Lung (tissue), 12 donors: ENCODE results near the gene PPFIA2. TPM values are rescaled to one million over a fixed set of nuclear protein-coding genes. Genes with fewer than 3 reads are reported as not detected.
A peak's percentile ranks its signal among the peaks of the same experiment; 100 is the strongest.

ENCODE experiments used
- ATAC-seq: fragments of 200-7000 bp; cut with Tn5 transposase; one replicate; pipeline ENCODE4 v1.9.1; 2020; ENCODE audit warnings: moderate number of reproducible peaks; ENCODE audit not compliant: insufficient read depth, low FRiP score
- DNase-seq, 3 donors: peaks; one replicate each; pipeline ENCODE4 v3.0.0-alpha.2; 2013 to 2017
- H3K27ac ChIP-seq, 2 donors: one replicate each; pipeline ENCODE4 v1.5.1; 2013; ENCODE audit warnings: mild to moderate bottlenecking in 2 of 2, moderate library complexity in 2 of 2, control low read depth in 1 of 2, inconsistent platforms in 1 of 2, low read depth in 1 of 2, low read length in 1 of 2
- H3K27me3 ChIP-seq, 3 donors: one replicate each; pipeline ENCODE4 v1.5.1; 2013; ENCODE audit warnings: low read length in 2 of 3; ENCODE audit not compliant: control insufficient read depth in 3 of 3, insufficient read depth in 3 of 3
- H3K36me3 ChIP-seq, 4 donors: one replicate each; pipeline ENCODE4 v1.5.1; 2013; ENCODE audit warnings: low read length in 4 of 4, mild to moderate bottlenecking in 1 of 4, moderate library complexity in 1 of 4; ENCODE audit not compliant: control insufficient read depth in 4 of 4, insufficient read depth in 4 of 4
- H3K4me1 ChIP-seq, 5 donors: one replicate each; pipeline ENCODE4 v1.5.1; 2013; ENCODE audit warnings: low read length in 5 of 5, mild to moderate bottlenecking in 2 of 5, moderate library complexity in 1 of 5; ENCODE audit not compliant: control insufficient read depth in 5 of 5, insufficient read depth in 5 of 5
- H3K4me3 ChIP-seq: one replicate; pipeline ENCODE4 v1.5.1; 2013; ENCODE audit warnings: mild to moderate bottlenecking, control low read depth, moderate library complexity
- H3K9ac ChIP-seq, 2 donors: one replicate each; pipeline ENCODE4 v1.5.1; 2013; ENCODE audit warnings: low read length in 2 of 2, control low read depth in 1 of 2; ENCODE audit not compliant: insufficient read depth in 1 of 2
- H3K9me3 ChIP-seq, 4 donors: one replicate each; pipeline ENCODE4 v1.5.1; 2013; ENCODE audit warnings: low read length in 3 of 4, mild to moderate bottlenecking in 1 of 4, moderate library complexity in 1 of 4; ENCODE audit not compliant: control insufficient read depth in 4 of 4, insufficient read depth in 3 of 4
- WGBS, 2 donors: extraction: QIAGEN DNeasy Blood & Tissue Kit; methylation state at CpG; one replicate each; pipeline ENCODE4 v1.1.7; 2013; 5-methylcytosine and 5-hydroxymethylcytosine counted together
- polyA plus RNA-seq, 2 donors: library from polyadenylated mRNA; stranded (reverse); fragments of 200-250 nt; gene quantifications; one replicate each; pipeline ENCODE4 v1.2.1, GENCODE V29; 2013
- total RNA-seq, 2 donors: library from RNA; depleted of rRNA in 1 of 2; stranded (reverse); fragments of >200 nt in 1 of 2; gene quantifications; one replicate each; pipeline ENCODE4 v1.2.1, GENCODE V29; 2014 to 2021
- TF ChIP-seq, protein P1 (sequence below): IDR thresholded peaks from 2 replicates; pipeline ENCODE4 v1.5.1; 2012; ENCODE audit warnings: mild to moderate bottlenecking; ENCODE audit errors: control extremely low read depth, extremely low read depth
- donor health status: control.
- donor health status: control.
- donor health status: Bipolar disorder and iron deficiency.
- donor health status: healthy.
- donor health status: DM: yes; HTN: yes; CAD: no.

The PPFIA2 gene
- total and polyA plus RNA-seq, 4 donors = 0.09 to 2.3 (median 0.89) TPM

DNA sequence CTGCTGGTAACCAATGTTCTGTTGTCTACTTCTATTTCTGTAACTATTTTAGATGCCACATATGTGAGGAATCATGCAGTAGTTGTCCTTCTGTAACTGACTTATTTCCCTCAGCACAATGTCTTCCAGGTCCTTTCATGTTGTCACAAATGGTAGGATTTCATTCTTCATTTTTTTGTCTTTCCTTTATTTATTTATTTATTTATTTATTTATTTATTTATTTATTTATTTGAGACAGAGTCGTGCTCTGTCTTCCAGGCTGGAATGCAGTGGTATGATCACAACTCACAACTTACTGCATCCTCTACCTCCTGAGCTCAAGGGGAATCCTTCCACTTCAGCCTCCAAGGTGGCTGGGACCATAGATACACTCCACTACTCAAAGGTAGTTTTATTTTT, 288.2 kb downstream of the PPFIA2 start:
- H3K27ac ChIP-seq = no peak overlapping the region
- no peaks in the 10 kb centered on the region for H3K36me3 ChIP-seq
- ATAC-seq (no peak), DNase-seq (no peak)
- TF ChIP-seq, protein P1, sequence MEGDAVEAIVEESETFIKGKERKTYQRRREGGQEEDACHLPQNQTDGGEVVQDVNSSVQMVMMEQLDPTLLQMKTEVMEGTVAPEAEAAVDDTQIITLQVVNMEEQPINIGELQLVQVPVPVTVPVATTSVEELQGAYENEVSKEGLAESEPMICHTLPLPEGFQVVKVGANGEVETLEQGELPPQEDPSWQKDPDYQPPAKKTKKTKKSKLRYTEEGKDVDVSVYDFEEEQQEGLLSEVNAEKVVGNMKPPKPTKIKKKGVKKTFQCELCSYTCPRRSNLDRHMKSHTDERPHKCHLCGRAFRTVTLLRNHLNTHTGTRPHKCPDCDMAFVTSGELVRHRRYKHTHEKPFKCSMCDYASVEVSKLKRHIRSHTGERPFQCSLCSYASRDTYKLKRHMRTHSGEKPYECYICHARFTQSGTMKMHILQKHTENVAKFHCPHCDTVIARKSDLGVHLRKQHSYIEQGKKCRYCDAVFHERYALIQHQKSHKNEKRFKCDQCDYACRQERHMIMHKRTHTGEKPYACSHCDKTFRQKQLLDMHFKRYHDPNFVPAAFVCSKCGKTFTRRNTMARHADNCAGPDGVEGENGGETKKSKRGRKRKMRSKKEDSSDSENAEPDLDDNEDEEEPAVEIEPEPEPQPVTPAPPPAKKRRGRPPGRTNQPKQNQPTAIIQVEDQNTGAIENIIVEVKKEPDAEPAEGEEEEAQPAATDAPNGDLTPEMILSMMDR = no peak
- no peak overlapping the region for H3K9ac ChIP-seq
- no peaks in the 10 kb centered on the region for H3K4me1 ChIP-seq
- H3K27me3 ChIP-seq = no peaks in the 10 kb centered on the region
- H3K4me3 ChIP-seq = no peak overlapping the region
- 62 to 63% methylated on average over 1 of the region's 1 CpG for WGBS, 2 donors
- no peaks in the 10 kb centered on the region for H3K9me3 ChIP-seq

DNA sequence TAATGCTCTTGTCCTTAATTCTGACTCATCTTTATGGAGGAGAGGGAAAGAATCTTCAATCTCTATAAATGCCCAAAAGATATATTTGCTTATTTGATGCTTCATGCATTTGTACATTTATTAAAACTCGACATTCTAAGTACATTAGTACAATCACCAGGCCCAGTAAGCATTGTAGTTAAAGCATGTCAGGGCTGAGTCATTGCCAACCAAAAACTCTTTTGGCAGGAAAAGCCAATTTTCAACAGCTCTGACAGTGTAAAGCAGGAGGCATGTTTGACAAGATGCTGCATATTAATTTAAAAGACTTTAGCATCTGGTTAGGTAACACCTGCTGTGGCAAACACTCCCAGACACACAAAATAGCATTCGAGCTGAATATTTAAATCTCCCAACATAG, 290.9 kb downstream of the PPFIA2 start:
- H3K36me3 ChIP-seq = no peaks in the 10 kb centered on the region
- no peak for ATAC-seq
- DNase-seq = peak in 2 of 3 donors; percentile 15 to 40
- no peaks in the 10 kb centered on the region for H3K27me3 ChIP-seq
- no peak overlapping the region for H3K4me3 ChIP-seq
- 48 to 68% methylated on average over 2 of the region's 2 CpGs for WGBS, 2 donors
- no peaks in the 10 kb centered on the region for H3K4me1 ChIP-seq
- no peak overlapping the region for H3K27ac ChIP-seq
- no peak overlapping the region for H3K9ac ChIP-seq
- TF ChIP-seq, protein P1 = no peak
- H3K9me3 ChIP-seq = no peaks in the 10 kb centered on the region

DNA sequence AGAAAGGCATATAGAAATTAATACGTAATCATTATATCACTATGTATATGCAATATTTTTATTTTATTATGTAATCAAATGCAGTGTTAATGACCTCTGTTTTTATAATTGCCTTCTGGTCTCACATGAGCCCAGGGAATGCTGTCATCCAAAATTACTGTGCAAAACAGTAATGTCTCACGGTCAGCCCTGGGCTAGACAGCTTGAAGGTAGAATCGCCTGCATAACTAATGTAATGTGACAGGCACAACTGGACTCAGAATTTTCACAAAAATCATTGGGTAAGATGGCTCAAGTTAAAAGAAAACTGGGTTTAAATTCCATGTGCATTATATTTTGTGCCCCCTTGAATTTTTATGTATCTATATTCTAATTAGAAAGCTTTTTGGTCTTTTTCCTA, 293.3 kb downstream of the PPFIA2 start:
- TF ChIP-seq, protein P1 = no peak
- H3K9ac ChIP-seq = no peak overlapping the region
- no peaks in the 10 kb centered on the region for H3K9me3 ChIP-seq
- H3K4me1 ChIP-seq = no peaks in the 10 kb centered on the region
- H3K36me3 ChIP-seq = no peaks in the 10 kb centered on the region
- ATAC-seq (no peak), DNase-seq (no peak)
- 93% methylated on average over 3 of the region's 3 CpGs for WGBS, 2 donors
- H3K27ac ChIP-seq = no peak overlapping the region
- H3K27me3 ChIP-seq = no peaks in the 10 kb centered on the region
- no peak overlapping the region for H3K4me3 ChIP-seq

DNA sequence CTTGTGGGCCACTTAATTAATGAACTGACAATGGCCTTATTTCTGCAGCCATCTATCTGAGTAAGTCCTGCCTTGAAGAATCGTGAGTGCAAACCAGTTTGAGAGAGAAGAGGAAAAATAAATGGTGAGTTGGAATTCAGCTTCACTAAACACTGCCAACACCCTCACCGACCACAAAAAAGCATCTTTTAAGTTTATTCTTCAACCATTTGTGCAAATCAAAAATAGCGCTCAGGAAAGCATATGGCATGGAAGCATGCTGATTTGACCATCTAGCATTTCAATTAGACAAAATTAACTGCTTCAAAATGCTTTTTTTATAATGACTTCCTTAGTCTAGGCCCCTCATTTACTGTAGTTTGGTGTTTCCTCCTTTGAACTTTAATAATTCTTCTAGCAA, 294.0 kb downstream of the PPFIA2 start:
- no peaks in the 10 kb centered on the region for H3K36me3 ChIP-seq
- no peaks in the 10 kb centered on the region for H3K9me3 ChIP-seq
- no peak overlapping the region for H3K4me3 ChIP-seq
- TF ChIP-seq, protein P1 = no peak
- ATAC-seq (no peak), DNase-seq (no peak)
- no peak overlapping the region for H3K27ac ChIP-seq
- no peaks in the 10 kb centered on the region for H3K4me1 ChIP-seq
- H3K9ac ChIP-seq = no peak overlapping the region
- no peaks in the 10 kb centered on the region for H3K27me3 ChIP-seq
- 72 to 87% methylated on average over 3 of the region's 3 CpGs for WGBS, 2 donors
